Neuronal stem cell (in vitro differentiated cells): ENCODE results near the gene MCUB.
"Not testable (repeated sequence)": the region's sequence is repeated elsewhere in the genome, so short reads cannot be mapped to it uniquely, and the experiment has no call there.

Source experiments
- DNase-seq: peaks from one replicate; pipeline ENCODE4 v3.0.0-alpha.2; 2013; ENCODE audit warnings: low spot score
- H2AFZ ChIP-seq: one replicate; pipeline ENCODE4 v1.6.1; 2013; ENCODE audit warnings: mild to moderate bottlenecking, low read length, inconsistent platforms
- H2AK5ac ChIP-seq: 2 replicates; pipeline ENCODE4 v1.6.1; 2013; ENCODE audit warnings: low read depth, mild to moderate bottlenecking, inconsistent platforms, low read length, moderate library complexity, mixed read lengths
- H2BK120ac ChIP-seq: 2 replicates; pipeline ENCODE4 v1.6.1; 2013; ENCODE audit warnings: low read depth, mild to moderate bottlenecking, inconsistent platforms, low read length, moderate library complexity, mixed read lengths
- H2BK12ac ChIP-seq: one replicate; pipeline ENCODE4 v1.6.1; 2013; ENCODE audit warnings: low read length, inconsistent platforms
- H2BK15ac ChIP-seq: 2 replicates; pipeline ENCODE4 v1.6.1; 2013; ENCODE audit warnings: mild to moderate bottlenecking, low read length, inconsistent platforms, mixed read lengths
- H2BK5ac ChIP-seq: one replicate; pipeline ENCODE4 v1.6.1; 2013; ENCODE audit warnings: inconsistent platforms, mild to moderate bottlenecking, low read length, moderate library complexity
- H3K14ac ChIP-seq: one replicate; pipeline ENCODE4 v1.6.1; 2013; ENCODE audit warnings: low read length, inconsistent platforms
- H3K18ac ChIP-seq: 2 replicates; pipeline ENCODE4 v1.6.1; 2013; ENCODE audit warnings: low read length, inconsistent platforms
- H3K23ac ChIP-seq: 2 replicates; pipeline ENCODE4 v1.6.1; 2013; ENCODE audit warnings: low read depth, mild to moderate bottlenecking, mixed read lengths, low read length, inconsistent platforms; ENCODE audit not compliant: poor library complexity
- H3K27ac ChIP-seq: replicated peaks from 3 replicates; pipeline ENCODE4 v1.5.1; 2013; ENCODE audit warnings: low read length, inconsistent platforms
- H3K27me3 ChIP-seq, 3 experiments: 2 replicates each; pipeline ENCODE4 v1.6.1; 2013; ENCODE audit warnings: low read length in 3 of 3, mild to moderate bottlenecking in 2 of 3, inconsistent platforms in 1 of 3, low read depth in 1 of 3, mixed read lengths in 1 of 3, moderate library complexity in 1 of 3; ENCODE audit not compliant: control insufficient read depth in 3 of 3, insufficient read depth in 3 of 3
- H3K36me3 ChIP-seq, 2 donors: replicated peaks in 1 of 2; 2 replicates each; pipeline ENCODE4 v1.6.1; 2013; ENCODE audit warnings: low read length in 2 of 2; ENCODE audit not compliant: control insufficient read depth in 2 of 2, insufficient read depth in 2 of 2
- H3K4ac ChIP-seq: 2 replicates; pipeline ENCODE4 v1.6.1; 2013; ENCODE audit warnings: inconsistent platforms, mild to moderate bottlenecking, low read length, moderate library complexity
- H3K4me1 ChIP-seq, 2 donors: 1 replicate in 1 of 2; 2 replicates in 1 of 2; pipeline ENCODE4 v1.6.1; 2013; ENCODE audit warnings: low read length in 2 of 2, low read depth in 1 of 2; ENCODE audit not compliant: control insufficient read depth in 2 of 2, insufficient read depth in 1 of 2
- H3K4me2 ChIP-seq: one replicate; pipeline ENCODE4 v1.6.1; 2013; ENCODE audit warnings: mild to moderate bottlenecking, low read length, inconsistent platforms; ENCODE audit not compliant: insufficient read depth, poor library complexity, severe bottlenecking
- H3K4me3 ChIP-seq, 2 donors: 2 replicates each; pipeline ENCODE4 v1.5.1; 2013; ENCODE audit warnings: low read length in 2 of 2, mild to moderate bottlenecking in 2 of 2, inconsistent platforms in 1 of 2, moderate library complexity in 1 of 2
- H3K79me1 ChIP-seq: one replicate; pipeline ENCODE4 v1.6.1; 2013; ENCODE audit warnings: low read depth, mild to moderate bottlenecking, inconsistent platforms, low read length, moderate library complexity
- H3K9ac ChIP-seq: one replicate; pipeline ENCODE4 v1.6.1; 2013; ENCODE audit warnings: mild to moderate bottlenecking, low read depth, low read length, inconsistent platforms; ENCODE audit not compliant: poor library complexity
- H3K9me3 ChIP-seq, 2 donors: replicated peaks in 1 of 2; 2 replicates each; pipeline versions ENCODE3 to v1.6.1; 2013; ENCODE audit warnings: low read length in 2 of 2, mild to moderate bottlenecking in 2 of 2, inconsistent platforms in 1 of 2, low read depth in 1 of 2, mixed read lengths in 1 of 2, moderate library complexity in 1 of 2; ENCODE audit not compliant: control insufficient read depth in 2 of 2, insufficient read depth in 1 of 2
- H4K8ac ChIP-seq: one replicate; pipeline ENCODE4 v1.6.1; 2013; ENCODE audit warnings: low read depth, mild to moderate bottlenecking, inconsistent platforms, low read length, moderate library complexity
- H4K91ac ChIP-seq: one replicate; pipeline ENCODE4 v1.6.1; 2013; ENCODE audit warnings: low read length, low read depth, mild to moderate bottlenecking, inconsistent platforms; ENCODE audit not compliant: poor library complexity
- WGBS, 2 donors: extraction: QIAGEN DNeasy Blood & Tissue Kit; methylation state at CpG; one replicate each; pipeline ENCODE4 v1.1.7; 2013; ENCODE audit warnings: missing lambda C conversion rate in 2 of 2, mixed read lengths in 1 of 2; ENCODE audit not compliant: insufficient read length in 2 of 2, insufficient replicate concordance in 1 of 2; ENCODE audit errors: extremely low coverage in 2 of 2; 5-methylcytosine and 5-hydroxymethylcytosine counted together

The MCUB gene

GRCh38 chr4:109678472-109678871 is 118.4 kb downstream of the MCUB start:
- not testable (repeated sequence) for H4K91ac ChIP-seq, H2AFZ ChIP-seq, H3K27me3 ChIP-seq, H3K27ac ChIP-seq, H3K23ac ChIP-seq, H3K18ac ChIP-seq, H3K14ac ChIP-seq, H2AK5ac ChIP-seq, H2BK120ac ChIP-seq, H3K9ac ChIP-seq, H3K4ac ChIP-seq, H4K8ac ChIP-seq, H2BK12ac ChIP-seq, H3K36me3 ChIP-seq, H2BK5ac ChIP-seq, H3K4me2 ChIP-seq, H2BK15ac ChIP-seq, H3K79me1 ChIP-seq, H3K4me1 ChIP-seq, DNase-seq, H3K4me3 ChIP-seq
- WGBS, 2 donors, result no CpG with 5 or more reads among the region's 28 CpGs
- peaks cover 9 to 13% of the 10 kb centered on the region in 2 donors for H3K9me3 ChIP-seq

- H3K4ac ChIP-seq, H2BK15ac ChIP-seq, H2AFZ ChIP-seq, H3K4me2 ChIP-seq, H3K23ac ChIP-seq, H3K36me3 ChIP-seq, H3K18ac ChIP-seq, H2BK12ac ChIP-seq, H2BK5ac ChIP-seq, H3K14ac ChIP-seq, H4K8ac ChIP-seq, H3K27ac ChIP-seq, H3K4me1 ChIP-seq, H2AK5ac ChIP-seq, DNase-seq, H3K27me3 ChIP-seq, H3K79me1 ChIP-seq, H3K9ac ChIP-seq, H2BK120ac ChIP-seq, H3K4me3 ChIP-seq, H4K91ac ChIP-seq: not testable (repeated sequence)
- H3K9me3 ChIP-seq, result peaks cover 9 to 13% of the 10 kb centered on the region in 2 donors
- no CpG with 5 or more reads among the region's 14 CpGs for WGBS, 2 donors
Observed at GRCh38 chr4:109678925-109679324, 118.9 kb downstream of the MCUB start.

- peaks cover 1% of the 10 kb centered on the region for H3K79me1 ChIP-seq
- H2BK120ac ChIP-seq, result no peak overlapping the region
- no peak overlapping the region for H3K4ac ChIP-seq
- H3K27me3 ChIP-seq, result no peaks in the 10 kb centered on the region
- H3K9ac ChIP-seq, result no peak overlapping the region
- H2BK12ac ChIP-seq, result no peak overlapping the region
- no CpG with 5 or more reads among the region's 2 CpGs for WGBS, 2 donors
- H2AFZ ChIP-seq, result no peak overlapping the region
- H3K4me3 ChIP-seq, result no peak overlapping the region
- peaks cover 0 to 32% of the 10 kb centered on the region in 2 donors for H3K36me3 ChIP-seq
- DNase-seq, result no peak
- no peak overlapping the region for H2BK5ac ChIP-seq
- no peak overlapping the region for H4K8ac ChIP-seq
- peaks cover 2 to 6% of the 10 kb centered on the region in 2 donors for H3K4me1 ChIP-seq
- H2AK5ac ChIP-seq, result no peak overlapping the region
- H3K23ac ChIP-seq, result no peak overlapping the region
- no peak overlapping the region for H3K14ac ChIP-seq
- H4K91ac ChIP-seq, result no peak overlapping the region
- no peak overlapping the region for H3K4me2 ChIP-seq
- no peak overlapping the region for H2BK15ac ChIP-seq
- peak overlapping the region; percentile 37 for H3K27ac ChIP-seq
- H3K9me3 ChIP-seq, result peaks cover 8 to 10% of the 10 kb centered on the region in 2 donors
- H3K18ac ChIP-seq, result no peak overlapping the region
Observed at GRCh38 chr4:109682875-109683274, 122.8 kb downstream of the MCUB start.

GRCh38 chr4:109683621-109684253 is 123.7 kb downstream of the MCUB start:
- Histone ChIP-seq H2BK120ac (no peak overlapping the region), H3K79me1 (peaks cover 1% of the 10 kb centered on the region), H2AK5ac (no peak overlapping the region), H3K18ac (no peak overlapping the region), H3K4me3 (no peak overlapping the region), H4K8ac (no peak overlapping the region), H3K14ac (no peak overlapping the region), H2BK15ac (no peak overlapping the region), H4K91ac (no peak overlapping the region), H3K27me3 (no peaks in the 10 kb centered on the region), H2BK5ac (no peak overlapping the region), H2AFZ (no peak overlapping the region), H3K23ac (no peak overlapping the region), H3K9ac (no peak overlapping the region), H3K9me3 (peaks cover 8 to 10% of the 10 kb centered on the region in 2 donors), H3K4ac (no peak overlapping the region), H3K4me1 (peaks cover 2 to 6% of the 10 kb centered on the region in 2 donors), H3K27ac (no peak overlapping the region), H2BK12ac (no peak overlapping the region), H3K36me3 (peaks cover 0 to 41% of the 10 kb centered on the region in 2 donors), H3K4me2 (no peak overlapping the region)
- no peak for DNase-seq
- WGBS, 2 donors, result no CpG with 5 or more reads among the region's 6 CpGs
